ENCODE measurements around the gene OR5A2. TPM values are rescaled to one million over a fixed set of nuclear protein-coding genes. Genes with fewer than 3 reads are reported as not detected.

OR5A2 gene
- polyA plus RNA-seq, 3 donors, result not detected

- H3K27ac Mint-ChIP-seq, result no peak overlapping the region
- no peak for DNase-seq
- Histone ChIP-seq H3K9ac (ENCODE audit: insufficient read depth, low read length, poor library complexity, severe bottlenecking) (no peak overlapping the region), H3K4me3 (replicated peaks in 1 of 3; ENCODE audit: low read depth in 2 of 3, low read length in 3 of 3) (no peak overlapping the region), H4K20me1 (ENCODE audit: insufficient read depth, low read length) (no peaks in the 10 kb centered on the region), H3K27ac (ENCODE audit: low read depth in 1 of 2, low read length in 2 of 2) (no peak overlapping the region), H3K27me3 (ENCODE audit: control insufficient read depth in 2 of 2, insufficient read depth in 2 of 2, low read length in 2 of 2) (no peaks in the 10 kb centered on the region), H3K4me2 (replicated peaks; ENCODE audit: extremely low read depth, low read length, poor library complexity, severe bottlenecking) (no peak overlapping the region), H3K9me3 (replicated peaks in 1 of 2; ENCODE audit: control insufficient read depth in 1 of 2, insufficient read depth in 1 of 2, low read length in 2 of 2) (no peaks in the 10 kb centered on the region), H3K4me1 (ENCODE audit: control insufficient read depth in 1 of 2, insufficient read depth in 2 of 2, low read length in 2 of 2) (peaks cover 4 to 6% of the 10 kb centered on the region in 2 donors), H3K79me2 (ENCODE audit: insufficient read depth, low read length) (no peaks in the 10 kb centered on the region), H3K36me3 (replicated peaks in 1 of 2; ENCODE audit: control insufficient read depth in 1 of 2, insufficient read depth in 2 of 2, low read length in 2 of 2) (no peaks in the 10 kb centered on the region), H2AFZ (ENCODE audit: insufficient read depth, low read depth, low read length, poor library complexity, severe bottlenecking) (no peak overlapping the region)
- peaks cover 1 to 5% (median 1%) of the 10 kb centered on the region in 3 donors for H3K27me3 Mint-ChIP-seq (ENCODE audit: low read depth in 3 of 3)
- no peak overlapping the region for H3K4me3 Mint-ChIP-seq
- intact Hi-C loops (cut with micrococcal nuclease), result no loop called here
- no peaks in the 10 kb centered on the region for H3K36me3 Mint-ChIP-seq
- no peak for TF ChIP-seq CTCF (IDR thresholded peaks at IDR 0.05)
- 86% methylated on average over 1 of the region's 2 CpGs for WGBS (ENCODE audit: insufficient coverage)
- H3K9me3 Mint-ChIP-seq, result peaks cover 0 to 5% (median 0%) of the 10 kb centered on the region in 7 donors
- peaks cover 9% of the 10 kb centered on the region for H3K4me1 Mint-ChIP-seq
Observed at GRCh38 chr11:59418156-59418555, 8.1 kb downstream of the OR5A2 start.

GRCh38 chr11:59417023-59417422 lies 9.2 kb downstream of the OR5A2 start:
- Histone ChIP-seq H3K4me3 (replicated peaks in 1 of 3; ENCODE audit: low read depth in 2 of 3, low read length in 3 of 3) (no peak overlapping the region), H3K9me3 (replicated peaks in 1 of 2; ENCODE audit: control insufficient read depth in 1 of 2, insufficient read depth in 1 of 2, low read length in 2 of 2) (no peaks in the 10 kb centered on the region), H4K20me1 (ENCODE audit: insufficient read depth, low read length) (no peaks in the 10 kb centered on the region), H3K36me3 (replicated peaks in 1 of 2; ENCODE audit: control insufficient read depth in 1 of 2, insufficient read depth in 2 of 2, low read length in 2 of 2) (no peaks in the 10 kb centered on the region), H3K79me2 (ENCODE audit: insufficient read depth, low read length) (no peaks in the 10 kb centered on the region), H3K4me1 (ENCODE audit: control insufficient read depth in 1 of 2, insufficient read depth in 2 of 2, low read length in 2 of 2) (peaks cover 8 to 12% of the 10 kb centered on the region in 2 donors), H3K27ac (ENCODE audit: low read depth in 1 of 2, low read length in 2 of 2) (no peak overlapping the region), H3K9ac (ENCODE audit: insufficient read depth, low read length, poor library complexity, severe bottlenecking) (no peak overlapping the region), H3K4me2 (replicated peaks; ENCODE audit: extremely low read depth, low read length, poor library complexity, severe bottlenecking) (no peak overlapping the region), H3K27me3 (ENCODE audit: control insufficient read depth in 2 of 2, insufficient read depth in 2 of 2, low read length in 2 of 2) (no peaks in the 10 kb centered on the region), H2AFZ (ENCODE audit: insufficient read depth, low read depth, low read length, poor library complexity, severe bottlenecking) (no peak overlapping the region)
- peaks cover 1 to 3% (median 1%) of the 10 kb centered on the region in 3 donors for H3K27me3 Mint-ChIP-seq (ENCODE audit: low read depth in 3 of 3)
- TF ChIP-seq CTCF (IDR thresholded peaks at IDR 0.05), result no peak
- no peak overlapping the region for H3K4me3 Mint-ChIP-seq
- peak overlapping the region in 1 of 7 donors; percentile 46 for H3K27ac Mint-ChIP-seq
- H3K9me3 Mint-ChIP-seq, result peaks cover 0 to 5% (median 0%) of the 10 kb centered on the region in 7 donors
- H3K4me1 Mint-ChIP-seq, result peaks cover 16% of the 10 kb centered on the region
- intact Hi-C loops (cut with micrococcal nuclease), result no loop called here
- 43% methylated on average over 4 of the region's 5 CpGs for WGBS (ENCODE audit: insufficient coverage)
- DNase-seq, result no peak
- no peaks in the 10 kb centered on the region for H3K36me3 Mint-ChIP-seq
